ENCODE results near the gene NR5A2. TPM values are rescaled to one million over a fixed set of nuclear protein-coding genes. Genes with fewer than 3 reads are reported as not detected.

Gene NR5A2
- total RNA-seq, 3 donors from 2014 or later = 0.08 TPM; not detected in 2

DNA sequence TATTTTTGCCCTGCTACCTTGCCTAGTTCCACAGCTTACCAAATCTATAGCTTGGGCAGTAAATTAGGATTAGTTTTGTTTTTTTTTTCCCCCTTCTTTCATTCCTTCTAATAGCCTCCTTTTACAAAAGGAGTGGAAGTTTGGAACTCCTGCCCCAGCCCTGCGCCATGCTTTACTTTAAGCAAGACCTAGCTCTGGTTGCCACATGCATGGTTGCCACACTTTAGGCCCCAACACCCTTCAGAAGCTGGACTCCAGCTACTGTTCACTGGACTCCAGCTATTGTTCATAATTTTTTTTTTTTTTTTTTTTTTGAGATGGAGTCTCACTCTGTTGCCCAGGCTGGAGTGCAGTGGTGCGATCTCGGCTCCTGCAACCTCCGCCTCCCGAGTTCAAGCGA is 115.8 kb downstream of the NR5A2 start:
- no peaks in the 10 kb centered on the region for H3K9me3 Mint-ChIP-seq

GRCh38 chr1:200146100-200146499 is 118.6 kb downstream of the NR5A2 start:
- H3K4me1 Mint-ChIP-seq (ENCODE audit: low read depth) = peaks cover 13% of the 10 kb centered on the region
- no peak overlapping the region for H3K4me3 Mint-ChIP-seq
- no peaks in the 10 kb centered on the region for H3K9me3 Mint-ChIP-seq
- ATAC-seq = no peak
- H3K27me3 Mint-ChIP-seq (ENCODE audit: low read depth) = no peaks in the 10 kb centered on the region
- no peaks in the 10 kb centered on the region for H3K36me3 Mint-ChIP-seq (ENCODE audit: insufficient read depth)
- no peak for DNase-seq

More for the DNA sequence above, 115.8 kb downstream of the NR5A2 start:
- Mint-ChIP-seq H3K4me3 (no peak overlapping the region), H3K36me3 (ENCODE audit: insufficient read depth) (no peaks in the 10 kb centered on the region), H3K4me1 (ENCODE audit: low read depth) (peaks cover 1% of the 10 kb centered on the region), H3K27me3 (ENCODE audit: low read depth) (no peaks in the 10 kb centered on the region)
- ATAC-seq (no peak), DNase-seq (no peak)

DNA sequence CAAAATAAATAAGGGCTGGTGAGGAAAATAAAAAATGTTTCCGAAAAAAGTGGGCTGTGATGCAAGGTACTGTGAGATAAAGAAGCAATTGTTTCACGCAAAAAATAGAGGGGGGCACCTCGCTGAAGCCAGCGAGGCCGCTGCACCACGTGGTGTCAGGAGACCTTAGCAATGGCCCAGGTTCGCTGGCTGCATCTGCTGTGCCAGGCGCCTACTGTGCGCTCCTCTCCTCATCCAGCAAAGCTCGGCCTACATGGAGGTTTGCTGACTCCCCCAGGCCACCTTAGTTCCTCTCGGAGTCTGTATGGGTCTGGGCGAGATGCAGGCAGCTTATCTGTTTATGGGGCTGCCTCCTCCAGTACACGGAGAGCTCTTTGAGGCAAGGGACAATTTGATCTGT is 119.6 kb downstream of the NR5A2 start:
- H3K4me1 Mint-ChIP-seq (ENCODE audit: low read depth) = peaks cover 18% of the 10 kb centered on the region
- no peaks in the 10 kb centered on the region for H3K36me3 Mint-ChIP-seq (ENCODE audit: insufficient read depth)
- H3K4me3 Mint-ChIP-seq = no peak overlapping the region
- ATAC-seq (no peak), DNase-seq (no peak)
- H3K27me3 Mint-ChIP-seq (ENCODE audit: low read depth) = no peaks in the 10 kb centered on the region
- no peaks in the 10 kb centered on the region for H3K9me3 Mint-ChIP-seq

- Mint-ChIP-seq H3K36me3 (ENCODE audit: insufficient read depth) (no peaks in the 10 kb centered on the region), H3K27me3 (ENCODE audit: low read depth) (no peaks in the 10 kb centered on the region), H3K9me3 (no peaks in the 10 kb centered on the region), H3K4me1 (ENCODE audit: low read depth) (peaks cover 22% of the 10 kb centered on the region), H3K4me3 (no peak overlapping the region)
- DNase-seq (no peak), ATAC-seq (no peak)
These were observed 120.2 kb downstream of the NR5A2 start for GRCh38 chr1:200147742-200148141.

- DNase-seq (no peak), ATAC-seq (no peak)
- H3K36me3 Mint-ChIP-seq (ENCODE audit: insufficient read depth) = no peaks in the 10 kb centered on the region
- no peak overlapping the region for H3K4me3 Mint-ChIP-seq
- H3K27me3 Mint-ChIP-seq (ENCODE audit: low read depth) = no peaks in the 10 kb centered on the region
- no peaks in the 10 kb centered on the region for H3K9me3 Mint-ChIP-seq
- peaks cover 41% of the 10 kb centered on the region for H3K4me1 Mint-ChIP-seq (ENCODE audit: low read depth)
These were observed 122.5 kb downstream of the NR5A2 start for GRCh38 chr1:200150006-200150405.

DNA sequence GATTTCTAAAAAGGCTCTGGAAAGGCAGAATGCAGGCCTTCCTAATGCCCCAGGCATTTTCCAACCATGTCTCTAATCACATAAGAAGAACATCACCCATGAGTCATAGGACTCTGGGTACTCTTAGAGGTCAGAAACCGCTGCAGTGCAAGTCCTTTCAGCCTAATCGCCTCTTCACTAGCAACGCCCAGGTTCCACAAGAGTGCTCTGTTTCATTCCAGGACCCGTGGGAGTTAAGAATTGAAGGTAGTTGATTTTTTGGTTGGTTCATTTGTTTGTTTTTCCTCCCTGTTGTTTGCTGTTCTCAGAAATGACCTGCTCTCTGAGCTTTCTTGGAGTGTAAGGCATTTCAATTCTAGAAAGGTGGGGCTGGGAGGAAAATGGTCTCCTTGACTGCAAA is 123.2 kb downstream of the NR5A2 start:
- Mint-ChIP-seq H3K36me3 (ENCODE audit: insufficient read depth) (no peaks in the 10 kb centered on the region), H3K4me3 (no peak overlapping the region), H3K9me3 (no peaks in the 10 kb centered on the region), H3K4me1 (ENCODE audit: low read depth) (peaks cover 41% of the 10 kb centered on the region), H3K27me3 (ENCODE audit: low read depth) (no peaks in the 10 kb centered on the region)
- no peak for ATAC-seq
- DNase-seq = no peak

DNA sequence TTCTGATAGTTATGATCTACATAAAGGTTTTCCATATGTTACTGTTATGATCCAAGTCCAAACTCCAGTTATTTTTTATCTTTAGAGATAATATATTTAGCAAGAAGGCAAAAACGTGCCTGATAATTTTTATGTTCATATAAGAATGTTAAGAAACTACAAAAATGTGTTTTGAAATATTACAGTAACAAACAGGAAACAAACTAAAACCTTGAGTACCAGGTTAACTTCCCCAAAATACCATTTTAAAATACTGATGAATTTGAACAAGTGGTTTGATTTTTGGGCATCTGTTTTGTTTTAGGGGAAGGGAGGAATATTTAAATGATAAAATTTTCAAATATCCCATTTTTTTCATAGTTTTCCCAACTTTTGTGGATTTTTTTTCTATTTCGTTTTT is 124.8 kb downstream of the NR5A2 start:
- Mint-ChIP-seq H3K9me3 (no peaks in the 10 kb centered on the region), H3K36me3 (ENCODE audit: insufficient read depth) (no peaks in the 10 kb centered on the region), H3K4me3 (no peak overlapping the region), H3K4me1 (ENCODE audit: low read depth) (peaks cover 41% of the 10 kb centered on the region), H3K27me3 (ENCODE audit: low read depth) (no peaks in the 10 kb centered on the region)
- no peak for DNase-seq
- ATAC-seq = no peak

GRCh38 chr1:200153277-200154055 is 126.0 kb downstream of the NR5A2 start:
- Mint-ChIP-seq H3K27me3 (ENCODE audit: low read depth) (no peaks in the 10 kb centered on the region), H3K4me1 (ENCODE audit: low read depth) (peaks cover 41% of the 10 kb centered on the region), H3K4me3 (peak overlapping the region; percentile 40), H3K9me3 (no peaks in the 10 kb centered on the region), H3K36me3 (ENCODE audit: insufficient read depth) (no peaks in the 10 kb centered on the region)
- DNase-seq (peak; percentile 19), ATAC-seq (peak; percentile 88)

- no peaks in the 10 kb centered on the region for H3K9me3 Mint-ChIP-seq
- H3K36me3 Mint-ChIP-seq (ENCODE audit: insufficient read depth) = no peaks in the 10 kb centered on the region
- ATAC-seq (peak; percentile 81 to 85), DNase-seq (peak; percentile 10)
- peaks cover 41% of the 10 kb centered on the region for H3K4me1 Mint-ChIP-seq (ENCODE audit: low read depth)
- H3K4me3 Mint-ChIP-seq = peak overlapping the region; percentile 56
- H3K27me3 Mint-ChIP-seq (ENCODE audit: low read depth) = no peaks in the 10 kb centered on the region
These were observed 126.7 kb downstream of the NR5A2 start for GRCh38 chr1:200154069-200154767.

DNA sequence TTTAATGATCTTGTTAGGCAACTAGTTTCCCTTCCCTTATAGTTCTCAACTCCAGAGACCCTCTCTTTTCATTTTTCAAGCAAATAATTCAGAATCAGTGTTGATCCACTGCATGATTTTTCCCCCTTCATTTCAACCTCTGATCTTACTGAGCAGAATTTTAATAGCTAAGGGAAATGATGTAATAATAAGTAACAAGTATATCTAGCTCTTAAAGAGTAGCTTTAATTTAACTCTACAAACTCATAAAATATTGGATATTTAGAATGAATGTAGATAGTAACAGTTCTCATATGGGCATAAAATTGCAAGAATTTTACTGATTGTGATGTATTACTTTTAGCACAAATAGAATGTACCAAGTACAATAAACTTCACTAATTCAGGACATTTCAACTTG is 130.2 kb downstream of the NR5A2 start:
- H3K9me3 Mint-ChIP-seq = no peaks in the 10 kb centered on the region
- DNase-seq = no peak
- no peaks in the 10 kb centered on the region for H3K36me3 Mint-ChIP-seq (ENCODE audit: insufficient read depth)
- ATAC-seq = no peak
- no peak overlapping the region for H3K4me3 Mint-ChIP-seq
- H3K4me1 Mint-ChIP-seq (ENCODE audit: low read depth) = peaks cover 20% of the 10 kb centered on the region
- H3K27me3 Mint-ChIP-seq (ENCODE audit: low read depth) = no peaks in the 10 kb centered on the region

- Mint-ChIP-seq H3K36me3 (ENCODE audit: insufficient read depth) (no peaks in the 10 kb centered on the region), H3K4me3 (no peak overlapping the region), H3K9me3 (no peaks in the 10 kb centered on the region), H3K27me3 (ENCODE audit: low read depth) (no peaks in the 10 kb centered on the region), H3K4me1 (ENCODE audit: low read depth) (no peaks in the 10 kb centered on the region)
- DNase-seq (no peak), ATAC-seq (no peak)
These were observed 134.3 kb downstream of the NR5A2 start for GRCh38 chr1:200161801-200162200.

GRCh38 chr1:200162258-200162657 is 134.7 kb downstream of the NR5A2 start:
- Mint-ChIP-seq H3K4me1 (ENCODE audit: low read depth) (no peaks in the 10 kb centered on the region), H3K4me3 (no peak overlapping the region), H3K36me3 (ENCODE audit: insufficient read depth) (no peaks in the 10 kb centered on the region), H3K9me3 (no peaks in the 10 kb centered on the region), H3K27me3 (ENCODE audit: low read depth) (no peaks in the 10 kb centered on the region)
- no peak for ATAC-seq
- DNase-seq = no peak

DNA sequence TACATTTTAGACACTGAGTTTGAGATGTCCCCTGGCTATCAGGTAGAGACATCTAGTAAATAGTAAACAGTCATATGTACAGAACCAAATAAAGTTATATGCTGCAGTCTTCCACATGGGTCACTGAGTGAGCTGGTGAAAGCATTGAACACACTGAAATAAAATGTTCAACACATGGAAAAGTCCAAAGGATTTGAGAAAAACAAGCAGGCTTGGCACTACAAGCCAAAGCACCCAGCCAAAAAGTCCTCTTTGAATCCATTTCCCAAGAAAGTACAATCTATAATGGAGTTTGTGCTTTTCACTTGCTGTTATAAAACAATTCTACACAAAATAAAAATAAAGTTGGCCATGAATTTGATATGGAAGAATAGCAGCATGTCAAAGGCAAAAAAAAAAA is 135.4 kb downstream of the NR5A2 start:
- Mint-ChIP-seq H3K4me1 (ENCODE audit: low read depth) (no peaks in the 10 kb centered on the region), H3K36me3 (ENCODE audit: insufficient read depth) (no peaks in the 10 kb centered on the region), H3K4me3 (no peak overlapping the region), H3K9me3 (no peaks in the 10 kb centered on the region), H3K27me3 (ENCODE audit: low read depth) (no peaks in the 10 kb centered on the region)
- DNase-seq (no peak), ATAC-seq (no peak)

- Mint-ChIP-seq H3K27me3 (ENCODE audit: low read depth) (no peaks in the 10 kb centered on the region), H3K9me3 (no peaks in the 10 kb centered on the region), H3K4me3 (no peak overlapping the region), H3K36me3 (ENCODE audit: insufficient read depth) (no peaks in the 10 kb centered on the region), H3K4me1 (ENCODE audit: low read depth) (no peaks in the 10 kb centered on the region)
- ATAC-seq (no peak), DNase-seq (no peak)
These were observed 136.4 kb downstream of the NR5A2 start for GRCh38 chr1:200163911-200164310.

All from activated T-cell treated with anti-CD3 and anti-CD28 coated beads, Interleukin-2, amount 50 U/mL, for 4 hours (primary cell).